Sigmoid colon (tissue), 7 donors: ENCODE results near the gene KIF19. TPM values are rescaled to one million over a fixed set of nuclear protein-coding genes. Genes with fewer than 3 reads are reported as not detected.

ENCODE experiments used
- DNase-seq: peaks from one replicate; pipeline ENCODE4 v3.0.0-alpha.2; 2019
- H3K27ac ChIP-seq, 4 donors: fragments of 200-600 bp; sonication (generic); one replicate each; pipeline ENCODE4 v1.5.1; 2016 to 2019; ENCODE audit warnings: mild to moderate bottlenecking in 1 of 4
- H3K27me3 ChIP-seq, 3 donors: fragments of 200-600 bp; sonication (generic); one replicate each; pipeline ENCODE4 v1.5.1; 2019; ENCODE audit warnings: mild to moderate bottlenecking in 1 of 3
- H3K36me3 ChIP-seq, 4 donors: fragments of 200-600 bp; sonication (generic); one replicate each; pipeline ENCODE4 v1.5.1; 2016 to 2019
- H3K4me1 ChIP-seq, 4 donors: fragments of 200-600 bp; sonication (generic); one replicate each; pipeline ENCODE4 v1.5.1; 2017 to 2019
- H3K4me3 ChIP-seq, 4 donors: fragments of 200-600 bp; sonication (generic); one replicate each; pipeline ENCODE4 v1.5.1; 2017 to 2019; ENCODE audit warnings: mild to moderate bottlenecking in 2 of 4, moderate library complexity in 1 of 4
- H3K9me3 ChIP-seq, 4 donors: fragments of 200-600 bp in 3 of 4; sonication (generic) in 3 of 4; one replicate each; pipeline versions ENCODE4 v1.5.1 to v1.6.1; 2013 to 2019
- EP300 ChIP-seq, 4 donors: sonication (generic); formaldehyde crosslinking; IDR thresholded peaks; one replicate each; pipeline ENCODE4 v1.6.1; 2017; ENCODE audit warnings: antibody characterized with exemption in 4 of 4
- POLR2A ChIP-seq, 2 donors: fragments of 450-650 bp; IDR thresholded peaks; one replicate each; pipeline ENCODE4 v1.6.1; 2016; ENCODE audit warnings: antibody characterized with exemption in 2 of 2, mild to moderate bottlenecking in 2 of 2, moderate library complexity in 2 of 2
- POLR2AphosphoS5 ChIP-seq, 4 donors: sonication (generic); formaldehyde crosslinking; IDR thresholded peaks; one replicate each; pipeline ENCODE4 v1.6.1; 2017; ENCODE audit warnings: antibody characterized with exemption in 4 of 4
- WGBS, 2 donors: extraction: QIAGEN DNeasy Blood & Tissue Kit; methylation state at CpG; one replicate each; pipeline ENCODE4 v1.1.7; 2013; 5-methylcytosine and 5-hydroxymethylcytosine counted together
- intact Hi-C: fragments of 100-400 bp; cut with DNase I; formaldehyde crosslinking; loops from one replicate; pipeline ENCODE4 v1.15.1; 2023
- polyA plus RNA-seq, 3 donors: library from polyadenylated mRNA; stranded (reverse); fragments of 200-250 nt; gene quantifications; one replicate each; pipeline ENCODE4 v1.2.3, GENCODE V29; 2013
- total RNA-seq, 4 donors: library from RNA; depleted of rRNA; stranded (reverse); fragments of >200 nt; gene quantifications; one replicate each; pipeline ENCODE4 v1.1.0, GENCODE V29; 2016
- TF ChIP-seq, protein P1 (sequence below), 4 experiments: fragments of 450-650 bp in 3 of 4; fragments of 200-600 bp in 1 of 4; IDR thresholded peaks; one replicate each; pipeline ENCODE4 v1.5.1; 2016 to 2019; ENCODE audit warnings: antibody characterized with exemption in 4 of 4, mild to moderate bottlenecking in 3 of 4, moderate library complexity in 2 of 4
- donor health status: healthy with polysubstance abuse.
- donor health status: Bipolar disorder and iron deficiency.
- donor health status: healthy.

KIF19 gene
- total and polyA plus RNA-seq, 7 donors: 0.36 to 3.3 (median 0.80) TPM; not detected in 1

DNA sequence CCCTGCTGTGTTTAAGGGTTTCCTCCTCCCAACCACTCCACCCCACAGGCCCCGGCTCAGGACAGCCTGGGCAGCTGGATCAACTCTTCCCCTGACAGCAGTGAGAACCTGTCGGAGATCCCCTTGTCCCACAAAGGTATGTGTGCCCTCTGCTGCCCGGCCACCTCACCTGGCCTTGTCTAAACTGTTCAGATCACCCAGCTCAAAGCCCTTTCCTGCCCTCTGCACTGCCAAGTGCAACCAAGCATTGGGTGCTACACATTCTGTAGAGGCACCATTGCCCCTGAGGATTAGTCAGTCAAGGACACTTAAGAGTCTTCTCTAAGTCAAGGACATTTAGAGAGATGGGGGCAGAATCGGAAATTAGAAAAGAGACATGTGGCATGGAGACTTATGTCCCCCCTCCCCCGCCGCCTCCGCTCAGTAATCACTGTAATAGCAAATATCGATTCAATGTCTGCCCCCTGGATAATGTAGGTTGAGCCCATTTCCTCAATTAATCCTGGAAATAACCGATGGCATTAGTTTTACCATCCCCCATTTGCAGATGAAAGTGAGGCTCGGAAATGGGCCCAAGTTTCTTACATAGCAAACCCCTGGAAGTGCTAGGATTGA, 27.5 kb downstream of the KIF19 start:
- WGBS, 2 donors: 73 to 79% methylated on average over 10 of the region's 10 CpGs
- no peak for DNase-seq
- Histone ChIP-seq H3K36me3 (no peaks in the 10 kb centered on the region), H3K9me3 (no peaks in the 10 kb centered on the region), H3K27me3 (peaks cover 24 to 88% (median 70%) of the 10 kb centered on the region in 3 donors), H3K4me1 (peaks cover 0 to 12% (median 8%) of the 10 kb centered on the region in 4 donors), H3K4me3 (no peak overlapping the region), H3K27ac (no peak overlapping the region)
- intact Hi-C loops: no loop called here
- TF ChIP-seq POLR2A (IDR thresholded peaks at IDR 0.05): no peak
- TF ChIP-seq POLR2AphosphoS5 (IDR thresholded peaks at IDR 0.05): no peak
- TF ChIP-seq, protein P1, sequence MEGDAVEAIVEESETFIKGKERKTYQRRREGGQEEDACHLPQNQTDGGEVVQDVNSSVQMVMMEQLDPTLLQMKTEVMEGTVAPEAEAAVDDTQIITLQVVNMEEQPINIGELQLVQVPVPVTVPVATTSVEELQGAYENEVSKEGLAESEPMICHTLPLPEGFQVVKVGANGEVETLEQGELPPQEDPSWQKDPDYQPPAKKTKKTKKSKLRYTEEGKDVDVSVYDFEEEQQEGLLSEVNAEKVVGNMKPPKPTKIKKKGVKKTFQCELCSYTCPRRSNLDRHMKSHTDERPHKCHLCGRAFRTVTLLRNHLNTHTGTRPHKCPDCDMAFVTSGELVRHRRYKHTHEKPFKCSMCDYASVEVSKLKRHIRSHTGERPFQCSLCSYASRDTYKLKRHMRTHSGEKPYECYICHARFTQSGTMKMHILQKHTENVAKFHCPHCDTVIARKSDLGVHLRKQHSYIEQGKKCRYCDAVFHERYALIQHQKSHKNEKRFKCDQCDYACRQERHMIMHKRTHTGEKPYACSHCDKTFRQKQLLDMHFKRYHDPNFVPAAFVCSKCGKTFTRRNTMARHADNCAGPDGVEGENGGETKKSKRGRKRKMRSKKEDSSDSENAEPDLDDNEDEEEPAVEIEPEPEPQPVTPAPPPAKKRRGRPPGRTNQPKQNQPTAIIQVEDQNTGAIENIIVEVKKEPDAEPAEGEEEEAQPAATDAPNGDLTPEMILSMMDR (IDR thresholded peaks at IDR 0.05): no peak
- TF ChIP-seq EP300 (IDR thresholded peaks at IDR 0.05): no peak

DNA sequence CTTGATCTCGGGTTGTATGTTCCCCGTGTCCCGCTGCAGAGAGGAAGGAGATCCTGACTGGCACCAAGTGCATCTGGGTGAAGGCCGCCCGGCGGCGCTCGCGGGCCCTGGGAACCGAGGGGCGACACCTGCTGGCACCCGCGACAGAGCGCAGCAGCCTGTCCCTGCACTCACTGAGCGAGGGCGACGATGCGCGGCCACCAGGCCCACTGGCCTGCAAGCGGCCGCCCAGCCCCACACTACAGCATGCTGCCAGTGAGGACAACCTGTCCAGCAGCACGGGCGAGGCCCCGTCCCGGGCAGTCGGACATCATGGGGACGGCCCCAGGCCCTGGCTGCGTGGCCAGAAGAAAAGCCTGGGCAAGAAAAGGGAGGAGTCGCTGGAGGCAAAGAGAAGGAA, 28.1 kb downstream of the KIF19 start:
- Histone ChIP-seq H3K36me3 (no peaks in the 10 kb centered on the region), H3K27me3 (peaks cover 24 to 94% (median 75%) of the 10 kb centered on the region in 3 donors), H3K4me3 (no peak overlapping the region), H3K27ac (no peak overlapping the region), H3K9me3 (no peaks in the 10 kb centered on the region), H3K4me1 (peaks cover 0 to 12% (median 8%) of the 10 kb centered on the region in 4 donors)
- intact Hi-C loops: no loop called here
- no peak for DNase-seq
- TF ChIP-seq POLR2A (IDR thresholded peaks at IDR 0.05) (no peak), EP300 (IDR thresholded peaks at IDR 0.05) (no peak), POLR2AphosphoS5 (IDR thresholded peaks at IDR 0.05) (no peak)
- TF ChIP-seq, protein P1 (IDR thresholded peaks at IDR 0.05): no peak
- WGBS, 2 donors: 5 to 11% methylated on average over 29 of the region's 29 CpGs

DNA sequence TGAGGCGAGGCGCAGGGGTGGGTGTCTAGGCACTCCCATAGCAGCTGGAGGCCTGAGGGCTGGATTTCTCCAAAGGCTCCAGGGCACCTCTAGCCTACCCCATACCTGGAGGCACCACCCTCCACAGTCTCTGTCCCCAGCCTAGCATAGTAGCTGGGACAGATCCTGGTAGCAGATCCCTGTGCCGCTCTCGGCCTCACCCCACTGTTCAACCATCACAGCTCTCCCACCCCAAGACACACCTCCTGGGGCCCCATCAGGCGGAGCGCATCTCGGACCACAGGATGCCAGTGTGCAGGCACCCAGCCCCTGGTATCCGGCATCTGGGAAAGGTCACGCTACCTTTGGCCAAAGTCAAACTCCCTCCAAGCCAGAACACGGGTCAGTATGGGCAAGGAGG, 28.5 kb downstream of the KIF19 start:
- no peak overlapping the region for H3K27ac ChIP-seq
- WGBS, 2 donors: 62 to 82% methylated on average over 10 of the region's 10 CpGs

DNA sequence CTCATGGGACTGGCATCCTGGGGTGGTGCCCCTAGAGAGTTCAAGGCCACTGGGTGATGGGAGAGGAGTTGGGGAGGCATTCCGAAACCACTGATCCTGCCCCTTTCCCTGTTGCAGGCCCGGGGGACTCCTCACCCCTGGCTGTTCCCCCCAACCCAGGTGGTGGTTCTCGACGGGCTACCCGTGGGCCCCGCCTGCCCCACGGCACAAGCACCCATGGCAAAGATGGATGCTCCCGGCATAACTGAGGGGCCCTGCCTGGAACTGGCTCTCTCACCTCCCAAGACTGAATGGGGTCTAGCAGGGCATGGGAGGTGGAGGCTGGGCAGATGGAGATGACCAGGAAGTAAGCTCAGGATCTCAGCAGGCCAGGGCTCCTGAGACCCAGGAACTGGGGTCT, 29.0 kb downstream of the KIF19 start:
- Histone ChIP-seq H3K9me3 (no peaks in the 10 kb centered on the region), H3K4me3 (no peak overlapping the region), H3K27me3 (peaks cover 26 to 100% (median 83%) of the 10 kb centered on the region in 3 donors), H3K4me1 (peaks cover 0 to 12% (median 8%) of the 10 kb centered on the region in 4 donors), H3K36me3 (no peaks in the 10 kb centered on the region), H3K27ac (no peak overlapping the region)
- 73 to 79% methylated on average over 8 of the region's 8 CpGs for WGBS, 2 donors
- no peak for DNase-seq
- intact Hi-C loops: no loop called here
- no peak for TF ChIP-seq EP300 (IDR thresholded peaks at IDR 0.05)
- TF ChIP-seq POLR2A (IDR thresholded peaks at IDR 0.05): no peak
- TF ChIP-seq, protein P1 (IDR thresholded peaks at IDR 0.05): no peak
- no peak for TF ChIP-seq POLR2AphosphoS5 (IDR thresholded peaks at IDR 0.05)

More for the DNA sequence above, 28.5 kb downstream of the KIF19 start:
- Histone ChIP-seq H3K4me3 (no peak overlapping the region), H3K36me3 (no peaks in the 10 kb centered on the region), H3K4me1 (peaks cover 0 to 12% (median 8%) of the 10 kb centered on the region in 4 donors), H3K27me3 (peaks cover 24 to 98% (median 78%) of the 10 kb centered on the region in 3 donors), H3K9me3 (no peaks in the 10 kb centered on the region)
- intact Hi-C loops: no loop called here
- DNase-seq: no peak
- no peak for TF ChIP-seq EP300 (IDR thresholded peaks at IDR 0.05)
- TF ChIP-seq POLR2A (IDR thresholded peaks at IDR 0.05): no peak
- TF ChIP-seq POLR2AphosphoS5 (IDR thresholded peaks at IDR 0.05): no peak
- TF ChIP-seq, protein P1 (IDR thresholded peaks at IDR 0.05): no peak
